Effector CD8-positive, alpha-beta T cell (primary cell): Measurements from ENCODE around the gene CMTM2.

Experiments used
- DNase-seq: peaks from one replicate; lab custom pipeline; 2025; lab: John Stamatoyannopoulos, UW
- total RNA-seq, 4 experiments: gene quantifications; one replicate each; lab custom pipeline; 2026; lab: John Stamatoyannopoulos, UW

The CMTM2 gene
- 0.18 to 1.1 (median 0.34) reads per million in 4 experiments for total RNA-seq

GRCh38 chr16:66578651-66579531 is at the start of gene CMTM2:
Gene CMTM2 (plus strand): TSS chr16:66579463. CDS start chr16:66579608, 145 bp downstream.
- no peak for DNase-seq

GRCh38 chr16:66529475-66529874 is 49.8 kb upstream of the CMTM2 start:
- no peak for DNase-seq

GRCh38 chr16:66534376-66534799 is 44.9 kb upstream of the CMTM2 start:
- no peak for DNase-seq

GRCh38 chr16:66536525-66536924 is 42.7 kb upstream of the CMTM2 start:
- DNase-seq: no peak

- no peak for DNase-seq
Measured at GRCh38 chr16:66537236-66537635, 42.0 kb upstream of the CMTM2 start.

GRCh38 chr16:66538910-66539309 is 40.4 kb upstream of the CMTM2 start:
- no peak for DNase-seq

GRCh38 chr16:66539623-66540469 is 39.4 kb upstream of the CMTM2 start:
- DNase-seq: no peak

GRCh38 chr16:66541388-66542355 is 37.6 kb upstream of the CMTM2 start:
- no peak for DNase-seq

- no peak for DNase-seq
Measured at GRCh38 chr16:66542396-66542795, 36.9 kb upstream of the CMTM2 start.

- DNase-seq: no peak
Measured at GRCh38 chr16:66543541-66543940, 35.7 kb upstream of the CMTM2 start.

GRCh38 chr16:66544016-66544757 is 35.1 kb upstream of the CMTM2 start:
- no peak for DNase-seq

GRCh38 chr16:66547101-66547989 is 31.9 kb upstream of the CMTM2 start:
- no peak for DNase-seq

- DNase-seq: no peak
Measured at GRCh38 chr16:66548068-66548467, 31.2 kb upstream of the CMTM2 start.

- no peak for DNase-seq
Measured at GRCh38 chr16:66548868-66549267, 30.4 kb upstream of the CMTM2 start.

- peak; percentile 31 for DNase-seq
Measured at GRCh38 chr16:66549284-66550131, 29.8 kb upstream of the CMTM2 start, which contains the start of gene TK2. Gene TK2 (minus strand): TSS chr16:66550122. CDS start chr16:66550061, 61 bp downstream.

- DNase-seq: peak; percentile 44
Measured at GRCh38 chr16:66551348-66551759, 27.9 kb upstream of the CMTM2 start.

- DNase-seq: no peak
Measured at GRCh38 chr16:66551788-66552285, 27.4 kb upstream of the CMTM2 start.
